Natural killer cell treated with Interleukin-12 subunit alpha and Interleukin-12 subunit beta and Interleukin-15 and Interleukin-18, amount 100 ng/mL, for 72 hours (primary cell): ENCODE results near the gene IRS2. TPM values are rescaled to one million over a fixed set of nuclear protein-coding genes. Genes with fewer than 3 reads are reported as not detected.

Source experiments
- ATAC-seq, 2 donors: fragments of 150-1000 bp; cut with Tn5 transposase in 1 of 2; sonication (Bioruptor Pico), chemical (Tn5 transposase) in 1 of 2; 2 replicates each; pipeline ENCODE4 v1.10.0; 2021
- DNase-seq: peaks from one replicate; pipeline ENCODE4 v3.0.0; 2022; ENCODE audit warnings: low spot score
- H3K27ac Mint-ChIP-seq, 2 donors: 1 replicate in 1 of 2; 2 replicates in 1 of 2; pipeline ENCODE4 v1.8.0; 2022; ENCODE audit warnings: mixed read lengths in 2 of 2, mild to moderate bottlenecking in 1 of 2, moderate library complexity in 1 of 2
- H3K27me3 Mint-ChIP-seq, 2 donors: 1 replicate in 1 of 2; 2 replicates in 1 of 2; pipeline ENCODE4 v1.8.0; 2022; ENCODE audit warnings: mixed read lengths in 2 of 2
- H3K36me3 Mint-ChIP-seq: one replicate; pipeline ENCODE4 v1.8.0; 2022; ENCODE audit warnings: mixed read lengths
- H3K4me1 Mint-ChIP-seq, 2 donors: 1 replicate in 1 of 2; 2 replicates in 1 of 2; pipeline ENCODE4 v1.8.0; 2022; ENCODE audit warnings: low read depth in 2 of 2, mixed read lengths in 2 of 2, mild to moderate bottlenecking in 1 of 2
- H3K4me3 Mint-ChIP-seq: one replicate; pipeline ENCODE4 v1.8.0; 2022; ENCODE audit warnings: mixed read lengths
- H3K9me3 Mint-ChIP-seq: 2 replicates; pipeline ENCODE4 v1.8.0; 2022; ENCODE audit warnings: mixed read lengths
- total RNA-seq, 2 donors: library from RNA; stranded (reverse); gene quantifications; one replicate each; pipeline ENCODE4 v1.2.3, GENCODE V29; 2022

Gene IRS2
- total RNA-seq, 2 donors from 2014 or later, result 0.95 to 1.1 TPM

DNA sequence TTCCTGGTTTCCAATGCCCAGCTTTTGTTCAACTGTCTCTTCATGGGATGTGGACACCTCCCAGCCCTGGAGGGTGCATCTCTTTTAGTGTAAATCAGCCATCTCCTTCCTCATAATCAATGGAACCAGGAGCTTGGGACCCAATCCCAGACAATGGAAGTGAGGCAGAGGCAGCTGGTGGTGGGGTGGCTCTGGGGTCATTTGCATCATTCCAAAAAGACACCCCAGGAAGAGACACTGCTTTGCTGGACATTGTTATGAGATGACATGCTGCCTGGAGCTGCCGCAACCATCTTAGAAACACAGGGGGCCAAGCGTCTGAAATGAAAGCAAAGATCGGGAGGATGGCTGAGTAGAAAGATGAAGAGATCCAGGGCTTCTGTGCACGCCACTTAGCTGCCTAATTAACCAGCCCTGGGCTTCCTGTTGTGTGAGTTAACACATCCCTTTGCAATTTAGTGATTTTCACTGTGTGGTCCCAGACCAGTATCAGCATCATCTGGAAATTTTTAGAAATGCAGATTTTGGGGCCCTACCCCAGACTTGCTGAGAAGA lies 36.1 kb downstream of the IRS2 start:
- H3K36me3 Mint-ChIP-seq, result no peaks in the 10 kb centered on the region
- no peaks in the 10 kb centered on the region for H3K4me1 Mint-ChIP-seq
- no peak overlapping the region for H3K27ac Mint-ChIP-seq
- no peaks in the 10 kb centered on the region for H3K9me3 Mint-ChIP-seq
- peaks cover 0 to 7% of the 10 kb centered on the region in 2 donors for H3K27me3 Mint-ChIP-seq
- DNase-seq, result no peak
- no peak overlapping the region for H3K4me3 Mint-ChIP-seq
- no peak for ATAC-seq

DNA sequence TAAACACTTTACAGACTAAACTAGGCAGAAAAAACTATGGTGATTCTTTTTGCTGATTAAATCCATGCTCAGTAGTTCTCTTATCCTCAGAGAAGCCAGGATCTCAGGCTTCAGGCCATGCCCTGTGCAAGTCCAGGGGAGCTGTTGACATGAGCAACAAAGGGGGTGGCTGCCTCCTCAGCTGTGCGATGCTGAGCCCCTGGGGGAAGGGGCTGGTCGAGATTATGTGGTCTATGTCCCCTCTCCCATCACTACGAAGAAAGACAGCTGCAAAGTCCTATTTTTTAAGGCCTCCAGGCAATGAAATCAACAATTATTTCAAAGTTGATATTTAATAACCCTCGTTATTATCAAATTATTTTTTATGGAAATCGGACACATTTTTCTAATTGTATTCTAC lies 37.0 kb downstream of the IRS2 start:
- H3K4me3 Mint-ChIP-seq, result no peak overlapping the region
- peaks cover 1 to 8% of the 10 kb centered on the region in 2 donors for H3K27me3 Mint-ChIP-seq
- ATAC-seq (no peak), DNase-seq (no peak)
- no peaks in the 10 kb centered on the region for H3K36me3 Mint-ChIP-seq
- H3K4me1 Mint-ChIP-seq, result peaks cover 1% of the 10 kb centered on the region in 2 donors
- no peaks in the 10 kb centered on the region for H3K9me3 Mint-ChIP-seq
- H3K27ac Mint-ChIP-seq, result no peak overlapping the region

DNA sequence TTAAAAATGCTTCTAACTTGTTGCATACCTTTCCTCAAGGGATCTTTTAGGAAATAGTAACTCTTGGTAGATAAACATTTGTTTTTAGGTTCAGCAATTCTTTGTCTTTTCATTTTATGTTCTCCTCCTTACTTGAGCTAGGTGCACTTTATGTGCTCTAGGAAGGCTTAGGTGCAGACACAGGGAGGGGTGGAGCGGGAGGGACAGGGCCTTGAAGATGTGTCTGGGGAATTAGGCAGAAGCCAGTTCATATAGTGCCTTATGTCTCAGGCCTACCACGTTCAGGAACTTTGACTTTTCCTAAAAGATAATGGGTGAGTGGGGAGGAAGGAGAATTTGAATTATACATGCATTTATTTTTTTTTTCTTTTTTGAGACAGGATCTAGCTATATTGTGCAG lies 37.7 kb downstream of the IRS2 start:
- no peak for DNase-seq
- peaks cover 6 to 11% of the 10 kb centered on the region in 2 donors for H3K27me3 Mint-ChIP-seq
- no peaks in the 10 kb centered on the region for H3K36me3 Mint-ChIP-seq
- no peaks in the 10 kb centered on the region for H3K9me3 Mint-ChIP-seq
- H3K4me1 Mint-ChIP-seq, result peaks cover 6 to 8% of the 10 kb centered on the region in 2 donors
- no peak overlapping the region for H3K4me3 Mint-ChIP-seq
- no peak overlapping the region for H3K27ac Mint-ChIP-seq
- ATAC-seq, result no peak

DNA sequence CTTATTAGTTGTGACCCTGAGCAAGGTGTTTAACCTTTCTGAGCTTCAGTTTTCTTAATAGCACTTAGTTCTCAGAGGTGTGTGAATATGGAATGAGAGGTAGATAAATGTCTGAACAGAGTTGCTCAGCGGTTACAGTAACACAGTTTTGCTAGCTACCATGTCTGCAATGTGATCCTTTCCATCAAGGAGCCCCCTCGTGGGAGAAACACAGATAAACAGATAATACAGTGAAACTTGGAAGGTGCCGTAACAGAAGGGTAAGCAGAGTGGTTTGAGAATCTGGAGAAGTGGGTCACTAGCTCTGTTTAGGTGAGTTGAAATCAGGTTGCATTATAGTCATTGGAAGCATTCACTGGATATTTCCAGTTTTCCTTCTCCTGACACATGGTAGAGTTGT lies 38.9 kb downstream of the IRS2 start:
- H3K4me1 Mint-ChIP-seq, result peaks cover 9 to 12% of the 10 kb centered on the region in 2 donors
- no peak overlapping the region for H3K27ac Mint-ChIP-seq
- H3K36me3 Mint-ChIP-seq, result no peaks in the 10 kb centered on the region
- no peak overlapping the region for H3K4me3 Mint-ChIP-seq
- DNase-seq (no peak), ATAC-seq (no peak)
- H3K9me3 Mint-ChIP-seq, result no peaks in the 10 kb centered on the region
- peaks cover 6 to 18% of the 10 kb centered on the region in 2 donors for H3K27me3 Mint-ChIP-seq

GRCh38 chr13:109746364-109746763 lies 40.0 kb downstream of the IRS2 start:
- DNase-seq, result no peak
- ATAC-seq, result no peak
- Mint-ChIP-seq H3K36me3 (no peaks in the 10 kb centered on the region), H3K4me1 (peaks cover 9 to 12% of the 10 kb centered on the region in 2 donors), H3K27ac (no peak overlapping the region), H3K4me3 (no peak overlapping the region), H3K27me3 (peaks cover 6 to 18% of the 10 kb centered on the region in 2 donors), H3K9me3 (no peaks in the 10 kb centered on the region)

DNA sequence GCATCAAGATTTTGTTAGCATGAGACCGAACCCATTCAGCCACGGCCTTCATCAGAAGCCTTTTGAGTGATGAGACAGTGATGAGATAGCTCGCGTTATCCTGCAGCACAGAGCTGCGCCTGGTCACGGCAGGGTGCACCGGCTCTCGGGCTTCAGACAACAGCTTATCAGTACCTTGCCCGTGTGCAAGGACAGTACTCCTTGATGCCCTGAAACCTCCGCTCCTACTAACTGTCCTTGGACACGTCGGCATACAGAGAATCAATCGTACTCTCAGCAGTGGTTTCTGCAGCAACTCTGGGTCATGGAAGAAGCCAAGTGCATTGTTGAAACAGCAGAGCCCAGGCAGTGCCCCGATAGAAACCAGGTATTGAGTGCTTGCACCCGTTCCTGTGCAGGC lies 40.7 kb downstream of the IRS2 start:
- Mint-ChIP-seq H3K4me1 (peaks cover 9 to 12% of the 10 kb centered on the region in 2 donors), H3K9me3 (no peaks in the 10 kb centered on the region), H3K27me3 (peaks cover 6 to 21% of the 10 kb centered on the region in 2 donors), H3K4me3 (no peak overlapping the region), H3K27ac (no peak overlapping the region), H3K36me3 (no peaks in the 10 kb centered on the region)
- ATAC-seq, result no peak
- no peak for DNase-seq

DNA sequence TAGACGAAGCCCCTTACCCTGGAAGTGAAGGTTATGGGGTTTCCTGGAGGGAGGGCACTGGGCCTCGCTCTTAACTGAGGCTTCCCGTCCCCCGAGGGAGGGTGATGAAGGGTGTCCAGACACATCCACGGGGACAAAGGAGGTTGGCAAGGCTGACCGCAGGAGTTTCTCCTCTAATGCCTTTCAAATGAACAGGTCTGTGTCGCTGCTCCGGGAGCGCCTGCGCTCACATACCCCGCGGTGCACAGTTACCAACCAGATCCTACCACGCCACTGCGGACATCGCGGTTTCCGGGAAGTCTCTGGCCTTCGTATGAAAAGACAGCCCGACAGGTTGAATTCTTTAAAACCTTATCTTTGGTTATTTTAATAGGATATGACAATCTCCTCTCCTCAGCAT lies 41.3 kb downstream of the IRS2 start:
- Mint-ChIP-seq H3K27me3 (peaks cover 6 to 27% of the 10 kb centered on the region in 2 donors), H3K4me3 (no peak overlapping the region), H3K4me1 (peaks cover 9 to 12% of the 10 kb centered on the region in 2 donors), H3K9me3 (no peaks in the 10 kb centered on the region), H3K27ac (no peak overlapping the region), H3K36me3 (no peaks in the 10 kb centered on the region)
- DNase-seq (no peak), ATAC-seq (no peak)

- peaks cover 9 to 12% of the 10 kb centered on the region in 2 donors for H3K4me1 Mint-ChIP-seq
- no peaks in the 10 kb centered on the region for H3K9me3 Mint-ChIP-seq
- no peak overlapping the region for H3K4me3 Mint-ChIP-seq
- DNase-seq (no peak), ATAC-seq (no peak)
- H3K27me3 Mint-ChIP-seq, result peaks cover 6 to 29% of the 10 kb centered on the region in 2 donors
- no peak overlapping the region for H3K27ac Mint-ChIP-seq
- no peaks in the 10 kb centered on the region for H3K36me3 Mint-ChIP-seq
Observed at GRCh38 chr13:109744512-109745051, 41.8 kb downstream of the IRS2 start.

DNA sequence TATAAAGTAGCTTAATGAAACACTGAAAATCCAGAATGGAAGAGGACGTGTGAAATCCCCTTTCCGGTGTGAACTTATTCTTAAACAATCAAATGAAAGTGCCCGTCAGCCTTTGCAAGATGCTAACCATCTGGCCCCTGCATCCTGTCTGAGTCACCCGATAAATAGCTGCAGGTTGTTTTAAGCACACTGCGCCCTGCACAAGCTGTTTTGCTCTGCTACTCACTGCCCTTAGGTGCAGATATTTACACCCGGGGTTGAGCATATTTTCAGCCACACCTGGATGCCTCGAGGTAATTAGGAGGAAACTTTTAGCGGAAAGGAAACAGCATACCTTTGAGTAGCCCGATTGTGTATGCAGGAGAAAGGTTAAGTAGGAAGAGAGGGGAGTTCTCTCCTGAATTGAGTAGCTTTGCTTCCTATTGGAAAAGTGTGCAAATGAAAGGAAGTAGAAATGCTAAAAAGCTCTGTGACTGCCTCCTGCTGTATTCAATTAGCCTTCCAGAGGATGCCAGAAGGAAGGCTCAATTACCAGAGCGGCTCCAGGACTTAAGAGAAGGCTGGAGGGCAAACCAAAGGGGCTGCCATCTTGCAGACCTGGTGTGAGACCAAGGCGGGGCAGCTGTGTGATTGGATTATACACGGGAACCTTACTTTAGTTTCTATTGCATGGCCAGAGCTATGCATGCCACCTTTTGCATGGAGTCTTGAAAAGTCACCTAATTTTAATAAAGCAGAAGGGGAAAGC lies 42.5 kb downstream of the IRS2 start:
- no peak overlapping the region for H3K27ac Mint-ChIP-seq
- ATAC-seq, result no peak
- no peak overlapping the region for H3K4me3 Mint-ChIP-seq
- peaks cover 9 to 12% of the 10 kb centered on the region in 2 donors for H3K4me1 Mint-ChIP-seq
- H3K36me3 Mint-ChIP-seq, result no peaks in the 10 kb centered on the region
- no peaks in the 10 kb centered on the region for H3K9me3 Mint-ChIP-seq
- H3K27me3 Mint-ChIP-seq, result peaks cover 6 to 29% of the 10 kb centered on the region in 2 donors
- DNase-seq, result no peak

- peaks cover 9 to 12% of the 10 kb centered on the region in 2 donors for H3K4me1 Mint-ChIP-seq
- H3K27ac Mint-ChIP-seq, result no peak overlapping the region
- H3K36me3 Mint-ChIP-seq, result no peaks in the 10 kb centered on the region
- no peaks in the 10 kb centered on the region for H3K9me3 Mint-ChIP-seq
- ATAC-seq (no peak), DNase-seq (no peak)
- peaks cover 6 to 28% of the 10 kb centered on the region in 2 donors for H3K27me3 Mint-ChIP-seq
- H3K4me3 Mint-ChIP-seq, result no peak overlapping the region
Observed at GRCh38 chr13:109741966-109742365, 44.4 kb downstream of the IRS2 start.

DNA sequence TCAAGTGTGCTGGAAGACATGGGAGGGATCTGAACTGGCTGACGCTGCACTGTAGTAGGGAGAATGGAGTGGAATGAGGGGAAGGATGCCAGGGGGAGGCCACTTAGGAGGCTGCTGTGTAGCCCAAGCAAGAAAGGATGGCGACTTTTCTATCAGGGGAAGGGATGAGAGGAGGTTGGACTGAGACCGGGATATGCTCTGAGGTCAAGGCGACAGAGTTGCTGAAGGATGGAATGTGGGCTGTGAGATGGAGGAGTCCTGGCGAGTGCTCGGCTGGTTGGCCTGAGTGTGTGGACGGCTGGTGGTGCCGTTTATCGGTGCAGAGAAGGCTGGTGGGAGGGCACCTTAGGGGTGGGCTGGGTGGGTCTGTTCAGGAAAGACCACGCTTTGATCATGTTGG lies 45.7 kb downstream of the IRS2 start:
- Mint-ChIP-seq H3K27ac (no peak overlapping the region), H3K9me3 (no peaks in the 10 kb centered on the region), H3K36me3 (no peaks in the 10 kb centered on the region)

DNA sequence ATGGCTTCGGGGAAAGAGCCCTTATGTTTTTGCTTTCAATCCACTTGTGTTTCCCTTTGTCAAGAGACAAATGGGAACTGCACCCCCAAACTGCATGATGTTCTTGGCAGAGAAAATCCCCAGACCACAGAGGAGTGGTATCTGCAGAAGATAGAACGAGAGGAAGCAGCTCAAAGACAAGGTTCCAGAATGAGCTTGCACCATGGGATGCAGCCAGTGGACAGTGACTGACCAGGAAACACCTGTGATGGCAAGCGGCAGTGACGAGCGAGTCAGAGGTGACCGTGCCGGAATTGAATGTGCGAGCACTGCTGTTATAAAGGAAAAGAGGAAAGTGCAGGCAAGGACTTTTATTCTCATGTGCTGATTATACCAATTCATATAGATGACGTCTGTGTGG lies 46.3 kb downstream of the IRS2 start:
- ATAC-seq, result no peak
- Mint-ChIP-seq H3K27me3 (peaks cover 20 to 33% of the 10 kb centered on the region in 2 donors), H3K4me1 (peaks cover 9 to 12% of the 10 kb centered on the region in 2 donors), H3K4me3 (no peak overlapping the region), H3K9me3 (no peaks in the 10 kb centered on the region), H3K36me3 (no peaks in the 10 kb centered on the region), H3K27ac (no peak overlapping the region)
- no peak for DNase-seq

More for the DNA sequence above, 45.7 kb downstream of the IRS2 start:
- ATAC-seq, result peak in 1 of 2 donors; percentile 8
- DNase-seq, result no peak
- Mint-ChIP-seq H3K27me3 (peaks cover 19 to 33% of the 10 kb centered on the region in 2 donors), H3K4me3 (no peak overlapping the region), H3K4me1 (peaks cover 9 to 12% of the 10 kb centered on the region in 2 donors)

DNA sequence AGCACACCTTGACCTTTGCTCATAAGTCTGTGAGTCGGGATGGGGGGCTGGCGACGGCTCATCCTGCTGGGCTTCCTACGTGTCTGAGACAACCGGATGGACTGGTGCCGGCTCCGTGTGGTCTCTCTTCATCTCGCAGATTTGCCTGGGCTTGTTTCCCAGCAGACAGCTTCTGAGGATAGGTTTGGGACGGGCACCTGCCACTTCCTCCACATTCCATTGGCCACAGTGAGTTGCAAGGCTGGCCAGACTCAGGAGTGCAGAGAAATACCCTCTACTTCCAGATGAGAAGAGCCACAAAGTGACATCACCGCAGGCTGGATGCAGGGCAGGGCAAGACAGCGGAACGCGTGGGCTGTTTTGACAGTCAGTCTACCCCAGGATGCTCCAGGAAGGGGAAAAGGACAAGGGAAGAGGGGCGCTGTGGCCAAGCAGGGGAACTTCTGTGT lies 48.1 kb downstream of the IRS2 start:
- H3K9me3 Mint-ChIP-seq, result no peaks in the 10 kb centered on the region
- H3K27ac Mint-ChIP-seq, result no peak overlapping the region
- H3K27me3 Mint-ChIP-seq, result peaks cover 18 to 32% of the 10 kb centered on the region in 2 donors

DNA sequence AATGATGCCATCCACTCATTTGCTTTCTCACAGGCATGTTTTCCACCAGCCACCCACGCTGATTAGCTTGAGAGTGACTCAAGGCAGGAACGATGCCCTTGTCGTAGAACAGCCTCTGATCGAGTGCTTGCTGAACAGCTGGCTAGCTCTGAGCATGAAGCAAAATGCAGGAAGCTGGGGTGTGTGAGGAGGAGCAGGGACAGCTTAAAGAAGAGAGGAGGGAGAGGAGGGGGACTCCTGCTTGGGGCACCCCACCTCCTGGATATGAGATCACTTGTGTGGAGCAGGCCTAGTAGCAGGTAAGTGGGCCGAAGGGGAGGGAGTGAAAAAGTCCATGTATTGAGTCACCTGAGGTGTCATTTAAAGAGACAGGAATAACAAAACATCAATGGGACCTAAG lies 48.8 kb downstream of the IRS2 start:
- no peaks in the 10 kb centered on the region for H3K36me3 Mint-ChIP-seq
- no peaks in the 10 kb centered on the region for H3K9me3 Mint-ChIP-seq
- no peak overlapping the region for H3K27ac Mint-ChIP-seq
- no peak overlapping the region for H3K4me3 Mint-ChIP-seq
- H3K27me3 Mint-ChIP-seq, result peaks cover 22 to 29% of the 10 kb centered on the region in 2 donors
- DNase-seq, result no peak
- H3K4me1 Mint-ChIP-seq, result peaks cover 0 to 9% of the 10 kb centered on the region in 2 donors
- no peak for ATAC-seq

More for the DNA sequence above, 48.1 kb downstream of the IRS2 start:
- ATAC-seq (no peak), DNase-seq (no peak)
- no peaks in the 10 kb centered on the region for H3K36me3 Mint-ChIP-seq
- no peak overlapping the region for H3K4me3 Mint-ChIP-seq
- peaks cover 0 to 11% of the 10 kb centered on the region in 2 donors for H3K4me1 Mint-ChIP-seq
